Activated CD8-positive, alpha-beta memory T cell treated with anti-CD3 and anti-CD28 coated beads, Interleukin-2, amount 50 U/mL, for 24 hours (primary cell): ENCODE results near the gene SPSB4.
"Not testable (repeated sequence)": the region's sequence is repeated elsewhere in the genome, so short reads cannot be mapped to it uniquely, and the experiment has no call there.

Source experiments
- DNase-seq: peaks from one replicate; pipeline ENCODE4 v3.0.0-alpha.2; 2020; ENCODE audit errors: extremely low read depth

The SPSB4 gene

DNA sequence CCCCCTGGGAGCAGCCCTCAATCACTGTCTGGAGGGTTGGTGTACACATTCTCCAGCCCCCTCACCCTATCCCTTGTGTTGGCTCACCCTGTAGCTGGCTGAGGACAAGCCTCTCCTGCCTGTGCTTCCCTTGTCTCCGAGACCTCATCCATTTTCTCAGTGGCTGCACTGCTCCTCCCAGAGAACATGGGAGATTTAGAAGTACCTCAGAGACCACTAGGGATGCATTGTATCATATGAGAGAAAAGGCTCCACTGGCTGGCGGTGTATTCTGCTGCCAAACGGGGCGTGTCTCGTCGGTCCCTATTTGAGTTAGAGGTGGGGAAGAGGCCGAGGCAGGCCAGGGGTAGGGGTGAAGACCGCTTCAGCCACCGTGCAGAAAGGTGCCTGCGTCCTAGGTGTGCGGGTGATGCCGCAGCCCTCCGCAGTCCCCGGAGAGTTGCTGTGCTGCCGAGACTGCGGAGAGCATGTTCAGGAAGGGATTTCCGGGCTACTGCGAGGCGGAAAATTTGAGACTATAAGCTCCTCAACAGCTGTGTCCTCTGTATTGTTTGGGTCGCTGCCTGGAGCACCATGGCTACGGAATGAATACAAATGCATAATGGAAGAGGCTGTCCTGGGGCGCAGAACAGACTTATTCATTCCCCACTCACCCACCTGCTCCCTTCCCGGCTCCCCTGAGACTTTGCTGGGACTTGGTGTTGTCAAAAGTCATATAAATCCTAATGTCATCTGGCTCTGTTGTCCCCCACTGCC is 43.8 kb downstream of the SPSB4 start:
- no peak for DNase-seq

DNA sequence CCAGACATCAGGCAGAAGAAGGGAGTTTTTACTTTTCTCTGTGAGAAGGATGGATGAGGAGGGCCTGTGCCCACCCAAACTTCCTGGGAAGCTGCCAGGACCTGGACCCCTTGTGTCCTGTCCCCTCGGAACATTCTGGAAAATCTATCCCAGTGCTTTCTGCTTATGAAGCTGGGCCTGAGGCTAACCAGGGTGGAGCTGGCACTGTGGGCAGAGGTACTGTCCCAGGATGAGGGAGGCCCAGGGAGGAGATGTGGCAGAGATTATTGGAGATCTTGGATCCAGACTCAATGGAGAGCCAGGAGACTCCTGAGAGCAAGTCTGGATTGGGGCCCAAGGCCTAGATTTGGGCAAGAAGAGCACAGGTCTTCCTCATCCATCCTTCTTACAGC is 44.4 kb downstream of the SPSB4 start:
- DNase-seq = no peak

DNA sequence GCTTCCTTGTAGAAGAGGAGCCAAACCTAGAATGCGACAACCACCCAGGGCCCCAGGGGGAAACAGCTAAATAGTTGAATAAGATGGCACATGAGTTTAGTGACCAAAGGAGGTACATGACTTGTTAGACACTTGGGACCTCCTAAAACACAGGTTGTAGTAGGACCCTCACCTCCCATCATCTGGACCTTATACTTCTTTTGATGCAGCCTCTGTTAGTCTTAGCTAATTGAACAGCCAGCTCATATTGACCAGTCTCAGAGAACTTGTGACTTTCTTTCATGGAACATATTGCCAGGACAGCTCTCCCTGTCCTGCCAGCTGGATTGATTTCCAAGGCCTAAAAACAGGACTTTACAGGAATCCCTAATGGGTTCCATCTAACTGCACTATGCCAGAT is 45.0 kb downstream of the SPSB4 start:
- no peak for DNase-seq

DNA sequence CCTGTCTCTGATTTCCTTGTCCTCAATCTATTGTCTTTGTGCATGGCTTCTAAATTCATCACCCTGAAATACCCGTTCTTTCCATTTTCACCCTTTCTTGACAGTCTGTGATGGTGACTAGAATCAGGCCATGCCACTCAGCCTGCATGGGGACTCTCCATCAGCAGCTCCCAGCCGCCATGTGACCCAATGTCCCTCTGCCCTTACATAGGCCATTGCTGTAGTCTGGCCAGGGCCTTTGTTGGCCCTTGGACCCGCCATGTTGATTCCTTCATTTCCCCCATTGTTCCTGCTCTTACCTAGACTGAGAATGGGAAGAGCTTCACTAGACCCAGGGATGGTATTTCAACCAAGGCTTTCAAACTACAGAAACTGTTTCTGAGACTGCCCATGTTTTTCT is 45.8 kb downstream of the SPSB4 start:
- DNase-seq = no peak

DNA sequence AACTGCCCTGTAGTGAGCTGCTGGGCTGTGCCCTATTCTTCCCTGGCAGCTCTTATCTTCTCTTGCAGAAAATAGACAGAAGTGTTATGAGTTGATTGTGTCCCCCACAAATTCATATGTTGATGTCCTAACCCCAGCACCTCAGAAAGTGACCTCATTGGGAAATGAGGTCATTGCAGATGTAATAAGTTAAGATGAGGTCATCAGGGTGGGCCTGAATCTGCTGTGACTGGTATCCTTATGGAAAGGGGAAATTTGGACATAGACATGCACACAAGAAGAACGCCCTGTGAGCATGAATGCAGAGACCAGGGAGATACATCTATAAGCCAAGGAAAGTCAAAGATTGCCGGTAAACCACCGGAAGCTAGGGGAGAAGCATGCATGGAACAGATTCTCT is 49.0 kb downstream of the SPSB4 start:
- no peak for DNase-seq

DNA sequence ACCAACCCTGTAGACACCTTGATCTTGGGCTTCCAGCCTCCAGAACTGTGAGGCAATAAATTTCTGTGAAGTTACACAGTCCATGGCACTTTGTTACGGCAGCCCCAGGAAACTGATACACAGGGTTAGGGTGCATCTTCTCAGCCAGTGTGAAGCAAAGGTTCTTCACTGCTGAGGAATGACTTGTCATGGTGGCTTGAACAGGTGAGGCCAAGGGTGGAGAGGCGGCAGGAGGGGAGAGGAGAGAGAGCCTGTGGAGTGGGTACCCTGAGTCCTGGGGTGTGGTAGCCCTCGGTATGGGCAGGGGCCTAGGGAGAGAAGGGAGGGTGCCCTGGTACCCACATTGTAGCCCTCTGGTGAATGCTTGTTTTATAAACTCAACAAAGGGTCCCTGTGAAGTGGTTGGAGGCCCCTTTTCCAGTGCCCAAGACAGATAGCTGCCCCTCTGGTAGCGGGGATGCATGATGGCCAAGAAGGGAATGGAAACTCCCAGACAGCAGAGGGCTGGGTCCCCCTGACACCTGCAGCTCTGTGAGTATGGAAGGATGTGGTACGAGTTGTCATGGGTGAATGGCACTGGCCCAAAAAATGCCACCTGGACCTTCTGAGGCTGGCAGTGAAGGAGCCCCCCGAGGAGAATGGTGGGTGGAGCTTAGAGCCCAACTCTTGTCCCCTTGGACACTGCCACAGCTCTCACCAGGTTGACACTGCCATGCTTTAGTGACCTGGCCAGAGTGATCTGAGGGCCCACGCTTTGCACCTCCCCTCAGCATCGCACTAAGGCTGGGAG is 49.6 kb downstream of the SPSB4 start:
- no peak for DNase-seq

DNA sequence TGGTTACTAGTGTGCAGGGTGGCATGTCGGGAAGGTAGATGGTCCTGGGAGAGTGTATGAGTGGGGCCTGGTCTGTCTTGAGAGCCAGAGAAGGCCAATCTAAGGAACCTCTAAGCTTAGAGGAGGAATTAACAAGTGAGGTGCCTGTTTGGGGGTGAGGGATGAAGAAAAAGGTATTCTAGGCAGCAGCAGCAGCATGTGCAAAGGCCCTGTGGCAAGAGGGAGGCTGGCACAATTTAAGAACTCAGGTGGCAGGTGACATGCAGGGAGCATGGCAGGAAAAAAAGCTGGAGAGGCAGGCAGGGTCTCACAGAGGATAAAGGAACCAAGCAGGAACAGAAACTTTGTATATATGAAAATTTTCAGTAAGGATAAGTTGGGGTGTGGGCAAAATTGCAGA is 51.2 kb downstream of the SPSB4 start:
- DNase-seq = no peak

DNA sequence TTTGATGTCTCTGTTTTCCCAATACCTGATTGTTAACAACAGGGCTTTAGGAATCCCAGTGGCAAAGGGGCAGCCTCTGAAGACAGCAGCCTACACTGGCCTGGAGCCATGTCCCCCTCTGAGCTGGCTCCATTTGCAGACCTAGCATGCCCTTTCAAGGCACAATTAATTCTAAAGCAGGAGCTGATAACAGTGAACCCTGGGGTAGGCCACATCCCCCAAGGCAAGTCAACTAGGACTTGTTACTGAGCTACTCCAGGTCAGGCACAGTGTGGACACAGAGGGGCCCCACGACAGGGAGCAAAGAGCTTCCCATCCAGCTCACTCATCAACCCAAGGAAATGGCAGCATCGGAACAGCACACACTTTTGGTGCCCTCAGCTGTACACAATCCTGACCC is 51.9 kb downstream of the SPSB4 start:
- DNase-seq = no peak

DNA sequence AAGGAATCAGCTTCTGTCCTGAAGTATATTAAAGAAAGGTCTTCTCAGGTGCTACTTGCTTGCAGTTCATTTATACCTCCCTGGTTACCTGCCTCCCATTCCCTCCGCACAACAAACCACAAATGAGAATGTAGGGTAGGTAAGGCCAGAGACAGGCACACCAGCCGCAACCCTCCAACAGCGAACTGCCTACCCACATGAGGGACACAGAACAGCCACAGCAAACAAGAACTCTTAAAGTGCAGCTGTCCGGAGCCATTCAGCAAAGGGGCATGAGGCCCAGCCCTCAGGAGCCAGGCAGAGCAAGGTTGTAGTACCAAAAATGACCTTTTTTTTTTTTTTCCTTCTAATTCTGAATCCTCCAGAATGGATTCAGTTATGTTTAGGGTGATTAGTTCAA is 52.4 kb downstream of the SPSB4 start:
- no peak for DNase-seq

DNA sequence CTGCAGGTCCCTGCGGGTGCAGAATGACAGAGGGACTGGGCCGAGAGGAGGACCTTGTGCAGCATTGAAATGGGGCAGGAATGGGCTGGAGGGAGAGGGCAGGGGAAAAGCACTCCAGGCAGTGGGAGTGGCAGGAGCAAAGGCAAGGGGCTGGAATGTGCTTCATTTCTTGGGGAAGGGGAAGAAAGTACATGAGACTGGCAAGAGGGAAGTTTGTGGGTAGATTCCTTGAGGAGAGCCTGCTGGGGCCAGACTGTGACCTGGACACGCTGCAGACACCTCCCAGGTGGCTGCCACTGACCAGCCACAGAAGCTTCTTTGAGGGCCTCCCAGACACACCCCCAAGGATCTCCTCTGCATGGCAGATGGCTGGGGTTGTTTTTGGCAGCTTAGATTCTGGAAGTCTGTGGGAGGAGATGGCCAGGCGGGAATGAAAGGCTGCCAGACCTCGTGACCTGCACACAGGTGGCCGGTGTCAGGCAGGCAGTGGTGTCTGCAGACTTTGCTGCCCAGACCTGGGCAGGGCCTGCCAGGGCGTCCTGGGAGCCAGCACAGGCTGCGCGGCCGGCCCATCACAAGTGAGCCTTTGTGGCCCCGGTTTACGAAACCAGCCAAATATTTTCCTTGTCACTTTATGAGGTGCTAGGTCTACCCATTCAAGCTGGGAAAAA is 53.1 kb downstream of the SPSB4 start:
- no peak for DNase-seq

DNA sequence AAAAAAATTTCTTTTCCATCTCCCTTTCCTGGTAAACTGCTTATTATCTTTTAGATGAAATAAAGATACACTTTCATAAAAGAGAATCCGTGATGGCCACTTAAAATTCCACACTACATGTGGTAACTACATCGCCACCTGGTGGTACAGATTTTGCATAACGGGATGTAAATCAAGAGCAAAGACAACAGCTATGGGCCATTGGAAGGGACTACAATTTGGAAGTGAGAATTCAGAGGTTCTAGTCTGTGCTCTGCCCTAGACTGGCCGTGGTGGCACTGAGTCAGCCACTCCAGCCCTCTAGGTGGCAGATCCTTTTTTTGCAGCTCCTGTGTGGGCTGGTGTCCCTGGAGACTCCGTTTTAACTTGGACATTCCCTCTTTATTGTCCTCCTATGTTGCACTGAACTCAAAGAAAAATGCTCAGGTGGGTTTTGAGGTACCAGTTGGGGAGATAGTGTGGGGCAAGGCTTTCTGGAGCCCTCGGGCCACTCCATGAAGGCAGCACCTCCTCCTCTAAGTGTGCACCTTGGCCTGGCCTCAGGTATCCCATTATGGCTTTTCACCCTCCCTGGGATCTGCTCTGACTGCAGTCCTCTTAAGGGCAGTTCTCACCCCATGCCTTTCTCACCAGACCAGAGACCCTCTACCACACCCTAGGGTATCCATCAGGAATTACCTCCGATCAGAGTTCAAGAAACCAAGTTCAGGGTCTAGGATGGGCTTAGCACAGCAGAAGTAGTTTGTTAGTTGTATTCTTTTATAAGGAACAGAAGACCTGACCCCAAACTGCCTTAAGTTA is 54.9 kb downstream of the SPSB4 start:
- peak; percentile 12 for DNase-seq

DNA sequence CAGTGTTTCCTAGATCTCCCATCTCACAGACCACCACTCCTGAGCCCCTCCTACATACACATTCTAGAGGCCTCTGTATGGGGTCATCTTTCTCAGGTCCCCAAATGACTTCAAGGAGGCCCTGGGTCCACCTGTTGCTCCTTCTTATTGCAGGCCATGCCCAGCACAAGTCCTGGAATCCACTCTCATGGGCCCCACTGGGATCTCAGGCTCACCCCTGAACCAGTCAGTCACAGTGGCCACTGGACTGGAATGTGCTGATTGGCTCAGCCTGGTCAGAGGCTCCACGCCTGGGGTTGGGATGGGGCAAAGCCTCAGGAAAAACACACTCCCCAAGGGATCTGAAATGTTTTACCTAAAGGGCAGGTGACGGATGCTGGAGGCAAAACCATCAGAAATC is 55.7 kb downstream of the SPSB4 start:
- DNase-seq = no peak

DNA sequence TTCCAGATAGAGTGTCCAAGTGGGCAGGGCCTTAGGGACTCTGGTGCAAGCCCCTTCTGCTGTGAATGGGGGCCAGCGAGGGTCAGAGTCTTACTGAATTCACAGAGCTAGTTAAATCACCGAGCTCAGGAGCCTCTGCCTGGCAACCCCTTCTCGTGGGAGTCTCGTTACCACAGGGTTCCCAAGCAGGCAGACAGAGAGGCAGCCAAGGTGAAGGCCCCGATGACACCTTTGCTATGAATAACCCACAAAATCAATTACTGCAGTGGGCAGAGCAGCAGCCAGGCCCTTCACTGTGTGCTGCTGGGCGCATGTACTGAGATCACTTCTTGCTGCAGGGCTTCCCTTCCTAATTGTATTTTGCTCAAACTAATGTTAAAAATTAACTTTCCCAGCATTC is 56.9 kb downstream of the SPSB4 start:
- no peak for DNase-seq

DNA sequence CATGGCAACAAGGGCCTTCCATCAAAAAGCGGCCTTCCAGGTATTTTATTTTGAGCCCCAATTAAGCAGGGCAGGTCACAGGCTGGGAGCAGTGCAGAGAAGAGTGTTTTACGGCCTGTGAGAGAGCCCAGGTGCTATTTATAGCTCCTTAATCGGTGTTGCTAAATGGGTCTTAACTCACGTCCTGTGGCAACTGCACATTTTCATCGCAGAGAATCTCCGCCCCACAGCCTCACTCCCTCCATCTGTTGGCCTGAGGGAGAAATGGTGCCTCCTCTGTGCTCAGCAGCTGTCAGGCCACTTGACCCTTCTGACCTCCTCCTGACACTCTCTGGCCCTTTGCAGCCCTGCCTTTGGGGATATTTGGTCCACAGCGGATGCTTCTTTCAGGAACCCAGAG is 58.6 kb downstream of the SPSB4 start:
- DNase-seq = no peak

DNA sequence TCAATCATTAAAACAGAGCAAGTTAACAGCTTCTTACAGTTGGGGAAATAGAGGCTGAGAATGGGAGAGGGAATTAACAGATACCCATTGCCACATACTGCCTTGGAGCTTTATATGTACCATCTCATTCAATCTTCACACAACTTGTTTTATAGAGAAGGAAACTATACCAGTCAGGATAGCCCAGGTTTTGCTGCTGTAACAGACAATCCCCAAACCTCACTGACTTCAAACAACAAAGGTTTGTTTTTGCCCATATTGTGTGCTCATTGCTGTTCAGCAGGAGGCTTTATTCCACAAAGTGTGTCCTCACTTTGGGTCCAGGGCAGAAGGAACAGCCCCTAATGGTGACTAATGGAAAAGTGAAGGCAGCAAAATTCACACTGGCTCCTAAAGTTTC is 59.2 kb downstream of the SPSB4 start:
- no peak for DNase-seq

DNA sequence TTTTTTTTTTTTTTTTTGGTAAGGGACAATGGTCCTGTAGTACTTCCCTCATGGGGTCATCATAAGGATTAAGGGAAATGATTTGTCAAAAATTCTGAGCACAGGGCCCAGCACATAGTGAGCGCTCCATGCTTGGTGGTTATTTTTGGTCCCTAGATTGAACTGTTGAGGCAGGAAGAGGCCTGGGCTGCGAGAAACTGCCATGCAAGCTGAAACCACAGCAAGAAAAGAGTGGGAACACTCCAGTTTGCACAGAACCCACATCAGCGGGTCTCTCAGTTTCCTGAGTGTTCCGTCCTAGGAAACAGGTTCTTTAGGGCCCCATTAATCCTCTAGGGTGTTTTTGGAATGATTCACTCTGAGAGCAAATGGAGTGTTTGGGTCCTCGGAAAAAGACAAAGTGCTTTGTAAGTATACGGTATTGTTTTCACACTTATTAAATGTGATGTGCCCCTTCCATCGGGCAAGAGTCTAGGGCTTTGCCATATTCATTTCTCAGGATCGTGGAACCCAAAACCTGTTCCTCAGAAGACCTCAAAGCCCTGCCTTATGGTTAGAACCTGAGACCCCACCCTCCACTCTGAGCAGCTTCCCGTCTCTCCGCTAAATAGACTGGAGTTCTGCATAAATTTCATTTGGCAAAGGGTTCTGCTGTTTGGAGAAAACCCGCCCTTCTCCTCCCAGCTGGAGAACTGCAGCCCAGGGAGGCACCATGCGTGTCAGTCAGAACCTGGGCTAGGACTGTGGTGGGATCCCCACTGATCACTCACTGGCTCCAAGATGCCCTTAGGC is 60.4 kb downstream of the SPSB4 start:
- no peak for DNase-seq

DNA sequence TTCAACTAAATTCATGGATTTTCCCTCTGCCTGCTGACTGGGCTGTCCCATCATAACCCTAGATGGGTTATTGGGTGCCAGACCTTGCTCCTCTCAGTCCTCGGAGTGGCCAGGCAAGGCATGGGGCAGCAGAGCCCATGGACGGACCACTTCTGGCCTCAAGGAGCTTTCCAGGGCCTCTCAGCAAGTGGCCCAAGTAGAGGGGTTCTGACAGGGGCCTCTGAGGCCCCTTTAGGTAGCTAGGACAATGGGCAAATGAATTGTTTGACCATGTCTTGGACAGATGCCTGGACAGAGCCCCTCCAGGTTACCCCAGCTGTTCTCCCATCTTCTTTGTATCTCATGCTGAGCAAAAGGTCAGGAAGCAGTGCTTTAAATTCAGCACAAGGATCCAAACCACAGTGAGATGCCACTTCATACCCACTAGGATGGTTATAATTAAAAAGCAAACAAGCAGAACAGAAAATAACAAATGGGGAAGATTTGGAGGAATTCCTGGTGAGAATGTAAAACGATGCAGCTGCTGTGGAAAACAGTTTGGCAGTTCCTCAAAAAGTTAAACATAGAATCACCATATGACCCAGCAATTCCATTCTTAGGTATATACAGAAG is 61.6 kb downstream of the SPSB4 start:
- no peak for DNase-seq

DNA sequence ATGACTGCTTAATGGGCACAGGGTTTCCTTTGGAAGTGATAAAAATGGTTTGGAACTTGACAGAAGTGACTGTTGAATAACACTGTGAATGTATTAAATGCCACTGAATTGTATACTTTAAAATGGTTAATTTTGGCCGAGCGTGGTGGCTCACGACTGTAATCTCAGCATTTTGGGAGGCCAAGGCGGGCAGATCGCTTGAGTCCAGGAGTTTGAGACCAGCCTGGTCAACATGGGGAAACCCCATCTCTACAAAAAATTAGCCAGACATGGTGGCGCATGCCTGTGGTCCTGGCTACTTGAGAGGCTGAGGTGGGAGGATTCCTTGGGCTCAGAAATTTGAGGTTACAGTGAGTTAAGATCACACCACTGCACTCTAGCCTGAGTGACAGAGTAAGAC is 62.5 kb downstream of the SPSB4 start:
- not testable (repeated sequence) for DNase-seq

DNA sequence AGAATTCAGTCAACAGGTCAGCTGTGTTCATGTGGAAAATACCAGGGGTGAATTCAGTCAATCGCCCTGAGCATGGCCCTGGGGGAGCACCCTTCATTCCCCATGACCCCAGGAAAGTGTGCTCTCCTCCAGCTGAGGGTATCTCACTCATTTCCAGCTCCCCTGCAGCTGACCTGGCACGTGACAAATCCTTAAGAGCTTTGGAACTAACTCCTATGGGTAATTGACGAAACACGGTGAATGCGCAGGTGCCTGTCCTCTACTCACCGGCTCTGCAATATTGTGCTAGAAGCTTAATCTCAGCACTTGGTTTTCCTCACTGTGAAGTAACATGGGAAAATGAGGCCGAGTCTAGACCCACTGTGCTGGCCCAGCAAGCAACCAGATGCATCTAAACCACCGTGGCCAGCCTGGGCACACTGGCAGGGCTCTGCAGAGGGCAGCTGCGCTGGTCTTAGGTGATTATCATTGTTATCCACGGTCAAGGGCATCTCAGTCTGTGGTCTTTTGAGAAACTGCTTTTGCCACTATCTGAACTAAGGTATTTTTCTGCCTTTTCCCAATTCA is 63.1 kb downstream of the SPSB4 start:
- DNase-seq = no peak

DNA sequence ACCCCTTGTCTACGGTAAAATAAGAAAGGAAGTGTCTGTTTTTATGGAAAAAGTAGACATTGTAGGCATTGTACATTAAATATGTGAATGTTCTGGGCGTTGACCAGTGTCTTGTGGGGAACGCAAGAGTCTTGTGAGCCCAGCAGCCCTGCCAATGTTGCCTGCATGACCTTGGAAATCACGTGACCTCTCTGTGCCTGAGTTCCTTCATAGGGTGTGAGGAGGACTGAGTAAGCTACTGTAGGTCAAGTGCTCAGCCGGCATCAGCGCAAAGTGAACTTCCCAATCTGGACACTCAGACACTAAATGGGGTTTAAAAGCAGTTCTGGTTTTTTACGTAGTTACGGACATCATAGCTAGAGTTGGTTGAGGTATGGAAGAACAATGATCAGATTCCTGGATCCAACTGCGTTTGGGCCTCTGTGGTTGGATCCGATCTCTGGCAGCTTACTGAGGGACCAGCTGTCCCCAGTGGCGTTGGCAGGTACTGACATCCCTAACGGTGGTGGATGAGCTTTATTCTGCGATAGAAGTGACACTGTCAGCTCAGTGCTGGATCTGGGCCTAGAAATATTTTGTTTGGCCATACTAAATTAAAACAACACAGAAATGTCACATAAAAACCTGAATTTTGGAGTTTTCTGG is 63.8 kb downstream of the SPSB4 start:
- no peak for DNase-seq
